ENCODE measurements around the gene DOC2B. TPM values are rescaled to one million over a fixed set of nuclear protein-coding genes. Genes with fewer than 3 reads are reported as not detected.

The DOC2B gene
- total and polyA plus RNA-seq, 2 experiments from 2014 or later, result 0.42 to 3.8 TPM

- TF ChIP-seq ZNF462 (CRISPR knock-in tag; IDR thresholded peaks at IDR 0.05) (no peak), ZNF114 (CRISPR knock-in tag; IDR thresholded peaks at IDR 0.05) (no peak), EZH2phosphoT487 (IDR thresholded peaks at IDR 0.05; ENCODE audit: unreplicated experiment) (no peak), NANOG (IDR thresholded peaks at IDR 0.05; ENCODE audit: borderline replicate concordance) (no peak), JUNB (IDR thresholded peaks at IDR 0.05; ENCODE audit: unreplicated experiment) (no peak), CTCF (conservative IDR thresholded peaks at IDR 0.05; ENCODE audit: low read depth in 2 of 2) (no peak), ETS1 (IDR thresholded peaks at IDR 0.05) (no peak), ZNF331 (CRISPR knock-in tag; IDR thresholded peaks at IDR 0.05; ENCODE audit: low read depth) (no peak), EZH2 (IDR thresholded peaks at IDR 0.05; ENCODE audit: low read depth, unreplicated experiment) (no peak)
These were observed 5.7 kb upstream of the DOC2B start (continued) for GRCh38 chr17:187130-187529.

Measured in GM23338 (cell line).